ENCODE results near the gene RPP21.

The RPP21 gene

GRCh38 chr6:30349421-30350177 lies 4.6 kb downstream of the RPP21 start:
- no peak overlapping the region for H3K4me3 ChIP-seq (ENCODE audit: insufficient read depth, low read depth, low read length, poor library complexity, severe bottlenecking)
- H3K9me3 ChIP-seq (ENCODE audit: control insufficient read depth, low read length): no peaks in the 10 kb centered on the region
- H3K4me1 ChIP-seq (ENCODE audit: control insufficient read depth, insufficient read depth, low read length, poor library complexity, severe bottlenecking): no peaks in the 10 kb centered on the region
- no peak overlapping the region for H3K27ac ChIP-seq (ENCODE audit: insufficient read depth, low read length, poor library complexity, severe bottlenecking)
- DNase-seq: no peak
- H3K36me3 ChIP-seq (ENCODE audit: control insufficient read depth, insufficient read depth, low read length): no peaks in the 10 kb centered on the region
- H3K27me3 ChIP-seq (replicated peaks; ENCODE audit: control insufficient read depth, insufficient read depth, low read length, poor library complexity, severe bottlenecking): no peaks in the 10 kb centered on the region

- no peaks in the 10 kb centered on the region for H3K27me3 ChIP-seq (replicated peaks; ENCODE audit: control insufficient read depth, insufficient read depth, low read length, poor library complexity, severe bottlenecking)
- H3K4me1 ChIP-seq (ENCODE audit: control insufficient read depth, insufficient read depth, low read length, poor library complexity, severe bottlenecking): no peaks in the 10 kb centered on the region
- no peaks in the 10 kb centered on the region for H3K9me3 ChIP-seq (ENCODE audit: control insufficient read depth, low read length)
- no peak for DNase-seq
- no peak overlapping the region for H3K4me3 ChIP-seq (ENCODE audit: insufficient read depth, low read depth, low read length, poor library complexity, severe bottlenecking)
- no peaks in the 10 kb centered on the region for H3K36me3 ChIP-seq (ENCODE audit: control insufficient read depth, insufficient read depth, low read length)
- no peak overlapping the region for H3K27ac ChIP-seq (ENCODE audit: insufficient read depth, low read length, poor library complexity, severe bottlenecking)
These were observed 5.6 kb downstream of the RPP21 start for GRCh38 chr6:30350524-30350923.

- no peak for DNase-seq
- H3K9me3 ChIP-seq (ENCODE audit: control insufficient read depth, low read length): no peaks in the 10 kb centered on the region
- peaks cover 3% of the 10 kb centered on the region for H3K27me3 ChIP-seq (replicated peaks; ENCODE audit: control insufficient read depth, insufficient read depth, low read length, poor library complexity, severe bottlenecking)
- H3K27ac ChIP-seq (ENCODE audit: insufficient read depth, low read length, poor library complexity, severe bottlenecking): no peak overlapping the region
- H3K4me3 ChIP-seq (ENCODE audit: insufficient read depth, low read depth, low read length, poor library complexity, severe bottlenecking): no peak overlapping the region
- H3K36me3 ChIP-seq (ENCODE audit: control insufficient read depth, insufficient read depth, low read length): no peaks in the 10 kb centered on the region
- no peaks in the 10 kb centered on the region for H3K4me1 ChIP-seq (ENCODE audit: control insufficient read depth, insufficient read depth, low read length, poor library complexity, severe bottlenecking)
These were observed 7.6 kb downstream of the RPP21 start for GRCh38 chr6:30352550-30352949.

- no peaks in the 10 kb centered on the region for H3K9me3 ChIP-seq (ENCODE audit: control insufficient read depth, low read length)
- H3K4me1 ChIP-seq (ENCODE audit: control insufficient read depth, insufficient read depth, low read length, poor library complexity, severe bottlenecking): peaks cover 7% of the 10 kb centered on the region
- H3K27me3 ChIP-seq (replicated peaks; ENCODE audit: control insufficient read depth, insufficient read depth, low read length, poor library complexity, severe bottlenecking): peaks cover 20% of the 10 kb centered on the region
- no peak overlapping the region for H3K4me3 ChIP-seq (ENCODE audit: insufficient read depth, low read depth, low read length, poor library complexity, severe bottlenecking)
- no peaks in the 10 kb centered on the region for H3K36me3 ChIP-seq (ENCODE audit: control insufficient read depth, insufficient read depth, low read length)
- DNase-seq: no peak
- H3K27ac ChIP-seq (ENCODE audit: insufficient read depth, low read length, poor library complexity, severe bottlenecking): no peak overlapping the region
These were observed 10.3 kb downstream of the RPP21 start for GRCh38 chr6:30355281-30355680.

GRCh38 chr6:30356536-30356935 lies 11.6 kb downstream of the RPP21 start:
- Histone ChIP-seq H3K36me3 (ENCODE audit: control insufficient read depth, insufficient read depth, low read length) (no peaks in the 10 kb centered on the region), H3K4me3 (ENCODE audit: insufficient read depth, low read depth, low read length, poor library complexity, severe bottlenecking) (no peak overlapping the region), H3K27ac (ENCODE audit: insufficient read depth, low read length, poor library complexity, severe bottlenecking) (no peak overlapping the region), H3K4me1 (ENCODE audit: control insufficient read depth, insufficient read depth, low read length, poor library complexity, severe bottlenecking) (peaks cover 7% of the 10 kb centered on the region), H3K9me3 (ENCODE audit: control insufficient read depth, low read length) (no peaks in the 10 kb centered on the region), H3K27me3 (replicated peaks; ENCODE audit: control insufficient read depth, insufficient read depth, low read length, poor library complexity, severe bottlenecking) (peaks cover 27% of the 10 kb centered on the region)
- no peak for DNase-seq

- H3K27ac ChIP-seq (ENCODE audit: insufficient read depth, low read length, poor library complexity, severe bottlenecking): no peak overlapping the region
- H3K4me3 ChIP-seq (ENCODE audit: insufficient read depth, low read depth, low read length, poor library complexity, severe bottlenecking): peak overlapping the region; percentile 31
- H3K4me1 ChIP-seq (ENCODE audit: control insufficient read depth, insufficient read depth, low read length, poor library complexity, severe bottlenecking): peaks cover 7% of the 10 kb centered on the region
- H3K9me3 ChIP-seq (ENCODE audit: control insufficient read depth, low read length): no peaks in the 10 kb centered on the region
- H3K36me3 ChIP-seq (ENCODE audit: control insufficient read depth, insufficient read depth, low read length): no peaks in the 10 kb centered on the region
- H3K27me3 ChIP-seq (replicated peaks; ENCODE audit: control insufficient read depth, insufficient read depth, low read length, poor library complexity, severe bottlenecking): peaks cover 27% of the 10 kb centered on the region
- DNase-seq: peak; percentile 14 to 46 (median 17)
These were observed 13.0 kb downstream of the RPP21 start for GRCh38 chr6:30357678-30358540.

GRCh38 chr6:30359276-30359675 lies 14.3 kb downstream of the RPP21 start:
- H3K27ac ChIP-seq (ENCODE audit: insufficient read depth, low read length, poor library complexity, severe bottlenecking): no peak overlapping the region
- peaks cover 27% of the 10 kb centered on the region for H3K27me3 ChIP-seq (replicated peaks; ENCODE audit: control insufficient read depth, insufficient read depth, low read length, poor library complexity, severe bottlenecking)
- no peak for DNase-seq
- no peaks in the 10 kb centered on the region for H3K36me3 ChIP-seq (ENCODE audit: control insufficient read depth, insufficient read depth, low read length)
- peaks cover 7% of the 10 kb centered on the region for H3K4me1 ChIP-seq (ENCODE audit: control insufficient read depth, insufficient read depth, low read length, poor library complexity, severe bottlenecking)
- H3K9me3 ChIP-seq (ENCODE audit: control insufficient read depth, low read length): no peaks in the 10 kb centered on the region
- no peak overlapping the region for H3K4me3 ChIP-seq (ENCODE audit: insufficient read depth, low read depth, low read length, poor library complexity, severe bottlenecking)

GRCh38 chr6:30360139-30360538 lies 15.2 kb downstream of the RPP21 start:
- Histone ChIP-seq H3K4me3 (ENCODE audit: insufficient read depth, low read depth, low read length, poor library complexity, severe bottlenecking) (no peak overlapping the region), H3K27ac (ENCODE audit: insufficient read depth, low read length, poor library complexity, severe bottlenecking) (no peak overlapping the region), H3K27me3 (replicated peaks; ENCODE audit: control insufficient read depth, insufficient read depth, low read length, poor library complexity, severe bottlenecking) (peaks cover 27% of the 10 kb centered on the region), H3K4me1 (ENCODE audit: control insufficient read depth, insufficient read depth, low read length, poor library complexity, severe bottlenecking) (peaks cover 7% of the 10 kb centered on the region), H3K36me3 (ENCODE audit: control insufficient read depth, insufficient read depth, low read length) (no peaks in the 10 kb centered on the region), H3K9me3 (ENCODE audit: control insufficient read depth, low read length) (no peaks in the 10 kb centered on the region)
- no peak for DNase-seq

- Histone ChIP-seq H3K27me3 (replicated peaks; ENCODE audit: control insufficient read depth, insufficient read depth, low read length, poor library complexity, severe bottlenecking) (peaks cover 31% of the 10 kb centered on the region), H3K9me3 (ENCODE audit: control insufficient read depth, low read length) (no peaks in the 10 kb centered on the region), H3K27ac (ENCODE audit: insufficient read depth, low read length, poor library complexity, severe bottlenecking) (no peak overlapping the region), H3K4me3 (ENCODE audit: insufficient read depth, low read depth, low read length, poor library complexity, severe bottlenecking) (no peak overlapping the region), H3K4me1 (ENCODE audit: control insufficient read depth, insufficient read depth, low read length, poor library complexity, severe bottlenecking) (peaks cover 7% of the 10 kb centered on the region), H3K36me3 (ENCODE audit: control insufficient read depth, insufficient read depth, low read length) (no peaks in the 10 kb centered on the region)
- DNase-seq: no peak
These were observed 16.7 kb downstream of the RPP21 start for GRCh38 chr6:30361661-30362060.

- Histone ChIP-seq H3K36me3 (ENCODE audit: control insufficient read depth, insufficient read depth, low read length) (no peaks in the 10 kb centered on the region), H3K27me3 (replicated peaks; ENCODE audit: control insufficient read depth, insufficient read depth, low read length, poor library complexity, severe bottlenecking) (peaks cover 19% of the 10 kb centered on the region), H3K27ac (ENCODE audit: insufficient read depth, low read length, poor library complexity, severe bottlenecking) (no peak overlapping the region), H3K4me1 (ENCODE audit: control insufficient read depth, insufficient read depth, low read length, poor library complexity, severe bottlenecking) (no peaks in the 10 kb centered on the region), H3K4me3 (ENCODE audit: insufficient read depth, low read depth, low read length, poor library complexity, severe bottlenecking) (no peak overlapping the region), H3K9me3 (ENCODE audit: control insufficient read depth, low read length) (no peaks in the 10 kb centered on the region)
- DNase-seq: no peak
These were observed 18.5 kb downstream of the RPP21 start for GRCh38 chr6:30363459-30363858.

All from effector memory CD4-positive, alpha-beta T cell (primary cell).